GM12874 (cell line): ENCODE results near the gene PMS1.

Experiments
- TF ChIP-seq, protein P1 (sequence below): IDR thresholded peaks from 2 replicates; pipeline ENCODE4 v1.5.1; 2011; ENCODE audit warnings: low read depth, mild to moderate bottlenecking, control low read depth, low read length, moderate library complexity; ENCODE audit not compliant: insufficient read depth

The PMS1 gene

DNA sequence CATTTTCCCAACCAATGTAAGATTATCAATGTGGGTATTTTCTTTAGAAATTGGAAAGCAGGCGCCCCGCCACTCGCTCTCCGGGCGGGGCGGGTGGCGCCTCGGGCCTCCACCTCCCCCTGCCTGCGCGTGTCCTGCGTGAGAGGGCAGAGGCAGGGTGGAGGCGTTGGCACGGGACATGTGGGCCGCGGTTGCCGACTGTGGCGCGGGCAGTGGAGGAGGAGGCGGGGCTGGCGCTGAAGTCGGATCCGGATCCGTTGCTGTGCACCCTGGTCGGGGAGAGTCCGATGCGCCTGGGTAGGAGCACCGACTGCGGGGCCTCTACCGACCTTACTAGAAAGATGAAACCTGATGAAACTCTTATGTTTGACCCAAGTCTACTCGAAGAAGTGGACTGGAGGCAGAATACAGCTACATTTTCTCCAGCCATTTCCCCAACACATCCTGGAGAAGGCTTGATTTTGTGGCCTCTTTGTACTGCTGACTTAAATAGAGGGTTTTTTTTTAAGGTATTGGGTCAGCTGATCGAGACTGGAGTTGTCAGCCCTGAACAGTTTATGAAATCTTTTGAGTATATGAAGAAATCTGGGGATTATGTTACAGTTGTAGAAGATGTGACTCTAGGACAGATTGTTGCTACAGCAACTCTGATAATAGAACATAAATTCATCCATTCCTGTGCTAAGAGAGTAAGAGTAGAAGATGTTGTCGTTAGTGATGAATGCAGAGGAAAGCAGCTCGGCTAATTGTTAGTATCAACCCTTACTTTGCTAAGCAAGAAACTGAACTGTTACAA lies 37.9 kb downstream of the PMS1 start:
- TF ChIP-seq, protein P1, sequence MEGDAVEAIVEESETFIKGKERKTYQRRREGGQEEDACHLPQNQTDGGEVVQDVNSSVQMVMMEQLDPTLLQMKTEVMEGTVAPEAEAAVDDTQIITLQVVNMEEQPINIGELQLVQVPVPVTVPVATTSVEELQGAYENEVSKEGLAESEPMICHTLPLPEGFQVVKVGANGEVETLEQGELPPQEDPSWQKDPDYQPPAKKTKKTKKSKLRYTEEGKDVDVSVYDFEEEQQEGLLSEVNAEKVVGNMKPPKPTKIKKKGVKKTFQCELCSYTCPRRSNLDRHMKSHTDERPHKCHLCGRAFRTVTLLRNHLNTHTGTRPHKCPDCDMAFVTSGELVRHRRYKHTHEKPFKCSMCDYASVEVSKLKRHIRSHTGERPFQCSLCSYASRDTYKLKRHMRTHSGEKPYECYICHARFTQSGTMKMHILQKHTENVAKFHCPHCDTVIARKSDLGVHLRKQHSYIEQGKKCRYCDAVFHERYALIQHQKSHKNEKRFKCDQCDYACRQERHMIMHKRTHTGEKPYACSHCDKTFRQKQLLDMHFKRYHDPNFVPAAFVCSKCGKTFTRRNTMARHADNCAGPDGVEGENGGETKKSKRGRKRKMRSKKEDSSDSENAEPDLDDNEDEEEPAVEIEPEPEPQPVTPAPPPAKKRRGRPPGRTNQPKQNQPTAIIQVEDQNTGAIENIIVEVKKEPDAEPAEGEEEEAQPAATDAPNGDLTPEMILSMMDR = no peak

DNA sequence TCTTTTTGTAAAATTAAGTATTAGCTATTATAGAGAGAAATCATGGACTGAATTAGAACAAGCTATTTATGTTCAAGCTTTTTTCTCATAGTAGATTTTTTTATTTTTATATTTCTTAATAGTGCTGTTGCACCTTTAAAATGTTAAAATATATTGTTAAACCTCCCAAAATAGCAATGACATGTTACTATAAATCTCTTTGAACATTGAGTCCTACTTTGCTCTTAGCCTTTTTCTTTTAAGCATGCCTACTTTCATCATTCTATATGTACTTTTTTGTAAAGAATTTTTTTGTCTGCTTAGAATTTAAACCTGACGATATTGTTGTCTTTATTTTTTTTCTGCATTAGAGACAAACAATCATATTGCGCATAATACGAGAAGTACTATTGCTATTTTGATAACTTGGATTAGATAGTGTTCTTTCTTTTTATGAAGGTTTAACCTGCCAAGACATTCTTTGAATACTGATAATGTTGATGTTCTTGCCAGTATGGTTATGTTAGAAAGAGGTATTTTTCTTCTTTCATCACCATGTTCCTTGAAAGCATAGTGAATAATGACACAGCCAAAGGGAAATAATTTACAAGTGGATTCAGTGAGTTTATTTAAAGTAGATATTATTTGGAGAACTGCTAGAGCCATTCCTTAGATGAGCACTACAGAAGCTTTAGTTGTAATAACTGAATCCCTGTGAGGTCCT lies 40.6 kb downstream of the PMS1 start:
- TF ChIP-seq, protein P1 = no peak

DNA sequence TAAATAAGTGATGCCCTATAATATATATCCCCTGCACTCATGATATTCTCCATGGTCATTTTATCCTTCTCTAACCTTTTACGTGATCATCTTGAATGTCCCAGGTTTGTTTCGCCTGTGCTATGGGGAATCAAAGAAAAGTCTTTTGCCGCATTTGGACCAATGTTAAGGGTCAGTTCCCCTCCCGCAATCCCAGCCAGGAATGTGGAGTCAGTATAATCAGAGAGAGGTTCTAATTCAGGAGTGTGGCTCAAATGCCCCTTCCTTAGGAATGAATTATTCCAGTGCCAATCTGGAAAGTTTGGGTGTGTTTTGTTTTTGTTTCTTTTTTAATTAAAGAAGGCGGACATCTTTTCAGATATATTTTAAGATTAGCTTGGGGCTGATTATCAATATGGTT lies 41.8 kb downstream of the PMS1 start:
- TF ChIP-seq, protein P1 = no peak

DNA sequence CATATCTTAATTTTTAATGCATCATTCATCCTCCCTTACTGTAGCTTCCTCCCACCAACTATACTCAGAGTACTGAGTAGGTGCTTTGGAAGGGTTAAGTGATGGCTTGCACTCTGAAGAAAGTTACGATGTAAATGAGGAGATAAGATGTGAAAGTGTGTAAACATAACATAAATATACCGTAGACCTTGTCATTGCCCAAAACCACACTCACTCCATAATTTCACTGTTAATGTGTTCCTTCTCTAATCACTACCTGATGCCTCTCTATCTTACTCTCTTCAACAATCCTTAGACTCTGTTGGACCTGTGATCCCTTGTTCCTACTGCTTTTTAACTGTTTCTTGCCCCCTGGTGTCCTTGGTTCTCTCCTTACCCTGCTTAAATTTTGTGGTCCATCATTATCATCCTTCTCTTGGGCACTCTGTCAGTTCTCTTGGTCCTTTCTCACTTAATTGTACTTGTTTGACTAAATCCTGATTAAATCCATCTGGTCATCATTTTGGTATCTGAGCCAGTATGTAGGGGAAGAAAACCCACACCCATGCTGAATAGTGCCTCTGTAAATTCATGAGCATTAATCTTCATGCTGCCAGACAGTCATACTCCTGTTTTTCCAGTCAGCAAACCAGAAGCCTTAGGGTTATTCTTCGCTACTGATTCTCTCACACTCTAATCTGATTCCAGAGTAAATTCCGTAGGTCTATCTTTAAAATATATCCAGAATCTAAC lies 45.0 kb downstream of the PMS1 start:
- TF ChIP-seq, protein P1 = no peak

DNA sequence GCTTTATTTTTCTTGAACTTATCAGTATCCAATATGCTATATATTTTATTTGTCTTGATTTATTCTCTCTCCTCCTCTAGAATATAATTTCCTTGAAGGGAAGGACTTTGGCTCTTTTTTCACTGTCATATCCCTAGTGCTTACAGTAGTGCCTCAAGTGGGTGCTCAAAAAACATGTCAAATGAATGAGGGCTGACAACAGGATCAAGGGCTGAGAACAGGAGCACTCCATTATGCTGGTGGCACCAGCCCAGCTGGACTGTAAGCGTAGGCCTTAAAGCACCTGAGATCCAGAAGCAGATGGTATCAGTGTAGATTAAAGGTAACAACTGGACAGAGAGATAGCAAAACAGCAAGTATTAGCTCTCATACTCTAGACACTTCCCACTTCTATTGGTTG lies 46.3 kb downstream of the PMS1 start:
- TF ChIP-seq, protein P1 = no peak

DNA sequence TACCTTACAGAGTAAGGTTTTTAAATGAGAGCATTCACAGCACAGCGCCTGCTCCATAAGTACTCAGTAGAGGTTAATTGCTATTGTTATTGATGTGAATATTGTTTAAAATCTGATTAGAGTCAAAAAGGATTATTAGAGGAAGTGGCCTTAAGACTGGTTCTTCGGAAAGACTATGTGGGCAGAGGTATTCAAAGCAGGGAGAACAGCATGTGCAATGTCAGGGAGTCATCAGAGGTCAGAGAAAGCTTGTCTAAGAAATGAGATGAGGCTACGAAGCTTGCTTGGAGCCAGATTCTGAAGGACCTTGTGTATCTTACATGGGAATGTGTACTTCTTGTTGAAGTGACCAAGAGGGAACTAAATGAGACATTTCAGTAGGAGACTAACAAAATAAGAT lies 49.8 kb downstream of the PMS1 start:
- TF ChIP-seq, protein P1 = no peak
